SU-DHL-6 (cell line): Measurements from ENCODE around the gene GPATCH4.
A peak's percentile ranks its signal among the peaks of the same experiment; 100 is the strongest.

Experiments used
- H2AFZ ChIP-seq: fragments of 200-600 bp; sonication (generic); 2 replicates; pipeline ENCODE4 v1.6.1; 2014; ENCODE audit warnings: low read depth, mild to moderate bottlenecking, moderate library complexity, mixed read lengths, antibody characterized with exemption, low read length; ENCODE audit not compliant: severe bottlenecking
- H3F3A ChIP-seq: fragments of 200-600 bp; shearing (Covaris generic); 2 replicates; pipeline ENCODE4 v1.6.0; 2016; ENCODE audit warnings: antibody characterized with exemption, mild to moderate bottlenecking; ENCODE audit not compliant: insufficient read depth
- H3K27ac ChIP-seq: fragments of 200-600 bp; sonication (generic); 2 replicates; pipeline ENCODE4 v1.5.1; 2016; ENCODE audit warnings: low read depth, mild to moderate bottlenecking, low read length, moderate library complexity, mixed read lengths
- H3K27me3 ChIP-seq: fragments of 200-600 bp; sonication (generic), shearing (Covaris generic); 2 replicates; pipeline ENCODE4 v1.6.0; 2014; ENCODE audit warnings: mild to moderate bottlenecking, low read length
- H3K36me3 ChIP-seq: fragments of 200-600 bp; sonication (generic); 2 replicates; pipeline ENCODE4 v1.6.1; 2014; ENCODE audit warnings: mild to moderate bottlenecking, low read length, mixed read lengths
- H3K4me2 ChIP-seq: fragments of 300-600, 200-600 bp; shearing (Covaris generic), sonication (generic); 2 replicates; pipeline ENCODE4 v1.6.0; 2014; ENCODE audit warnings: low read length, low read depth, mild to moderate bottlenecking; ENCODE audit not compliant: poor library complexity, severe bottlenecking
- H3K4me3 ChIP-seq: fragments of 200-600 bp; sonication (generic); 2 replicates; pipeline ENCODE4 v1.5.1; 2014; ENCODE audit warnings: antibody characterized with exemption, low read length, mild to moderate bottlenecking, mixed read lengths; ENCODE audit not compliant: insufficient read depth, poor library complexity, severe bottlenecking
- H3K79me2 ChIP-seq: fragments of 200-600 bp; sonication (generic); 2 replicates; pipeline ENCODE4 v1.6.1; 2014; ENCODE audit warnings: mild to moderate bottlenecking, low read length, moderate library complexity; ENCODE audit not compliant: insufficient read depth
- H3K9ac ChIP-seq: fragments of 200-600 bp; sonication (generic); 2 replicates; pipeline ENCODE4 v1.7.0; 2014; ENCODE audit warnings: mild to moderate bottlenecking, low read length
- H3K9me2 ChIP-seq: fragments of 200-600 bp; sonication (generic); replicated peaks from 2 replicates; pipeline ENCODE4 v1.6.1; 2014; ENCODE audit warnings: low read length; ENCODE audit not compliant: insufficient read depth
- H3K9me3 ChIP-seq: fragments of 200-600 bp; sonication (generic); 2 replicates; pipeline ENCODE4 v1.6.1; 2014; ENCODE audit warnings: low read length, mixed read lengths; ENCODE audit not compliant: insufficient read depth
- H4K20me1 ChIP-seq: fragments of 200-600 bp; sonication (generic); 2 replicates; pipeline ENCODE4 v1.6.1; 2014; ENCODE audit warnings: low read depth, mild to moderate bottlenecking, antibody characterized with exemption, low read length, moderate library complexity, mixed read lengths
- EZH2phosphoT487 ChIP-seq: fragments of 200-600 bp; sonication (generic), shearing (Covaris generic); conservative IDR thresholded peaks from 2 replicates; pipeline ENCODE4 v1.6.1; 2018; ENCODE audit warnings: mild to moderate bottlenecking, antibody characterized with exemption, low read length, moderate library complexity, mixed read lengths
- TF ChIP-seq, protein P1 (sequence below): fragments of 200-600 bp; sonication (generic); IDR thresholded peaks from one replicate; pipeline ENCODE4 v1.5.1; 2017; ENCODE audit warnings: antibody characterized with exemption, mild to moderate bottlenecking, low read length, moderate library complexity; ENCODE audit not compliant: insufficient read depth, poor library complexity, severe bottlenecking

GPATCH4 gene

DNA sequence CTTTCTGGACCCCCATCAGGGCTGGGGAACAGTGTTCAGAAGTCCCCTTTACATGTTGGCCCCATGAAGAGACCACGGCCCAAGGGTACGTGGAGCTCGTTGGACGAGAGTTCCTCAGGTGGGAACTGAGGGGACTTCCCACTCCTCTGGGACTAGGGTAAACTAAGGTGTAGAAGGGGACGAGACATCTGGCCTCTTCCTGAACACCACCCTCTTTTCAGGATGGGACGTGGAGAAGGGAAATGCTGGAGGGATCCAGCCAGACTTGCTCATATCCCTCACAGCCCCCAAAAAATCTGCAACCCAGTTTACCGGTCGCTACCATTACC, 7.7 kb downstream of the GPATCH4 start:
- no peak overlapping the region for H3K4me2 ChIP-seq

DNA sequence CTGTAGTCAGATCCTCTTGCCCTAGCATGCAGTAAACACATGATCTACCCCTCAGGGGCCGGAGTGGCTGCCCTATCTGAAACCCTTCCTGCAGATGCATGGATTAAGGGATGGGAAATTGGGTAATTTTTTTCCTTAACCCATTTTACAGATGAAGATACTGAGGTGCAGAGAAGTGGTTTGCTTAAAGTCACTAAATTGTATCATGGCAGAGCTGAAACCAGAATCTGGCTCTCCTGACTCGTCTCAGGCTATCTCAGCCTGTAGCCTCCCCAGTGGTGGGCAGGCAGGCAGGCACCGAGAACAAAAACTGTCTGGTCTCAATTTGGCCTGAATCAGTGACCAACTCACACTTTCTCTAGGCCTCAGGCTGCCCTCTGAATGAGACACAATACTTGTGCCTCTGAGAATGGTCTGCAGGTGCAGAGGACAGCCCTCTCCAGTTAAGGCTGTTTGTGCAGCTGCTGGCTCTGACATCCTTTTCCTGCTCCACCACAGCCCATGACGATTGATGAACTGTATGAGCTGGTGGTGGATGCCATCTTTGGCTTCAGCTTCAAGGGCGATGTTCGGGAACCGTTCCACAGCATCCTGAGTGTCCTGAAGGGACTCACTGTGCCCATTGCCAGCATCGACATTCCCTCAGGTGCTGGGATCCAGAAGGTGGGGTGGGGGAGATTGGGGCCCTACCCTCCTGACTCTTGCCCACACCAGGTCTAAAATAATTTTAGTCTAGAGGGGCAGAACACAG, 8.2 kb downstream of the GPATCH4 start:
- Histone ChIP-seq H4K20me1 (no peaks in the 10 kb centered on the region), H3K9ac (peak overlapping the region; percentile 90; the same call in 1 of the 2 replicates), H3F3A (peaks cover 26% of the 10 kb centered on the region), H3K4me2 (peak overlapping the region; percentile 76), H3K9me2 (no peaks in the 10 kb centered on the region), H3K4me3 (no peak overlapping the region), H2AFZ (no peak overlapping the region), H3K79me2 (peaks cover 5% of the 10 kb centered on the region; the same call in 1 of the 2 replicates), H3K27ac (peak overlapping the region; percentile 51), H3K36me3 (no peaks in the 10 kb centered on the region), H3K27me3 (no peaks in the 10 kb centered on the region), H3K9me3 (no peaks in the 10 kb centered on the region)
- TF ChIP-seq, protein P1, sequence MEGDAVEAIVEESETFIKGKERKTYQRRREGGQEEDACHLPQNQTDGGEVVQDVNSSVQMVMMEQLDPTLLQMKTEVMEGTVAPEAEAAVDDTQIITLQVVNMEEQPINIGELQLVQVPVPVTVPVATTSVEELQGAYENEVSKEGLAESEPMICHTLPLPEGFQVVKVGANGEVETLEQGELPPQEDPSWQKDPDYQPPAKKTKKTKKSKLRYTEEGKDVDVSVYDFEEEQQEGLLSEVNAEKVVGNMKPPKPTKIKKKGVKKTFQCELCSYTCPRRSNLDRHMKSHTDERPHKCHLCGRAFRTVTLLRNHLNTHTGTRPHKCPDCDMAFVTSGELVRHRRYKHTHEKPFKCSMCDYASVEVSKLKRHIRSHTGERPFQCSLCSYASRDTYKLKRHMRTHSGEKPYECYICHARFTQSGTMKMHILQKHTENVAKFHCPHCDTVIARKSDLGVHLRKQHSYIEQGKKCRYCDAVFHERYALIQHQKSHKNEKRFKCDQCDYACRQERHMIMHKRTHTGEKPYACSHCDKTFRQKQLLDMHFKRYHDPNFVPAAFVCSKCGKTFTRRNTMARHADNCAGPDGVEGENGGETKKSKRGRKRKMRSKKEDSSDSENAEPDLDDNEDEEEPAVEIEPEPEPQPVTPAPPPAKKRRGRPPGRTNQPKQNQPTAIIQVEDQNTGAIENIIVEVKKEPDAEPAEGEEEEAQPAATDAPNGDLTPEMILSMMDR: no peak
- no peak for TF ChIP-seq EZH2phosphoT487

More for the DNA sequence above, 7.7 kb downstream of the GPATCH4 start:
- peaks cover 5% of the 10 kb centered on the region; the same call in 1 of the 2 replicates for H3K79me2 ChIP-seq
- H3K9me3 ChIP-seq: no peaks in the 10 kb centered on the region
- H4K20me1 ChIP-seq: no peaks in the 10 kb centered on the region
- TF ChIP-seq, protein P1: no peak
- TF ChIP-seq EZH2phosphoT487: no peak
- no peak overlapping the region for H3K27ac ChIP-seq
- no peaks in the 10 kb centered on the region for H3K27me3 ChIP-seq
- H3K4me3 ChIP-seq: no peak overlapping the region
- no peaks in the 10 kb centered on the region for H3K36me3 ChIP-seq
- H3F3A ChIP-seq: peaks cover 26% of the 10 kb centered on the region
- no peak overlapping the region for H2AFZ ChIP-seq
- no peak overlapping the region for H3K9ac ChIP-seq
- H3K9me2 ChIP-seq: no peaks in the 10 kb centered on the region

DNA sequence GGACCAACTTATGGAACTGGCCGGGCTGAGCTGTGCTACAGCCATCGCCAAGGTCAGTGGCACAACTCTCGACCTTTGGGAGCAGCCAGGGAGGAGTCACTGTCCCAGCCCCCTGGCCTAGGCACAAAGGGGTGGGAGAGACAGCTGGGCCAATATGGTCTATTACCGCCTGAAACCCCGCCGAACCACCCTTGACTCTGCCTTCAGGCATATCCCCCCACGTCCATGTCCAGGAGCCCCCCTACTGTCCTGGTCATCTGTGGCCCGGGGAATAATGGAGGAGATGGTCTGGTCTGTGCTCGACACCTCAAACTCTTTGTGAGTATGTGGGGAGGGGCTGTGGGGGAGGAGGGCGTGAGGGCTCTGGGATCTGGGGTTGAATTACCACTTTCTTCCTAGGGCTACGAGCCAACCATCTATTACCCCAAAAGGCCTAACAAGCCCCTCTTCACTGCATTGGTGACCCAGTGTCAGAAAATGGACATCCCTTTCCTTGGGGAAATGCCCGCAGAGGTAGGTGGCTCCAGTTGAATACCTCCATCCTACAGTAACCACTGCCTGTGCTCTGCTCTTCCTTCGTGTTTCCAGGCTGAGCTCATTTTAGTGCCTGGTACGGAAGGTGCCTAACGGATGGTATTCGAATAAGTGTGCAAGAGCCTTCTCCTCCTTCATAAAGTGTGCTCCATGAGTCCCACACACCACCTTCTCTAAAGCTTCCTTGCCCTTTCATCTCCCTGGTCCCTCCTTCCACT, 8.9 kb downstream of the GPATCH4 start:
- no peaks in the 10 kb centered on the region for H3K36me3 ChIP-seq
- no peaks in the 10 kb centered on the region for H4K20me1 ChIP-seq
- H3K27ac ChIP-seq: peak overlapping the region; percentile 51
- TF ChIP-seq, protein P1: no peak
- TF ChIP-seq EZH2phosphoT487: no peak
- H3K79me2 ChIP-seq: peaks cover 5% of the 10 kb centered on the region; the same call in 1 of the 2 replicates
- H3K9ac ChIP-seq: peak overlapping the region; percentile 90
- no peaks in the 10 kb centered on the region for H3K9me3 ChIP-seq
- H3K9me2 ChIP-seq: no peaks in the 10 kb centered on the region
- peak overlapping the region; percentile 76 for H3K4me2 ChIP-seq
- H2AFZ ChIP-seq: peak overlapping the region; percentile 68
- peaks cover 26% of the 10 kb centered on the region for H3F3A ChIP-seq
- H3K4me3 ChIP-seq: peak overlapping the region; percentile 80
- H3K27me3 ChIP-seq: no peaks in the 10 kb centered on the region
